ENCODE data around the gene JARID2.

Gene JARID2

GRCh38 chr6:15453186-15453585 lies 207.3 kb downstream of the JARID2 start:
- DNase-seq, result peak in 1 of 3 donors; percentile 28
- peak overlapping the region in 1 of 2 experiments; percentile 44 for H3K27ac ChIP-seq (ENCODE audit: insufficient read depth in 1 of 2, low read depth in 1 of 2, low read length in 2 of 2, poor library complexity in 1 of 2, severe bottlenecking in 2 of 2)
- peaks cover 9 to 44% (median 15%) of the 10 kb centered on the region in 4 experiments for H3K36me3 ChIP-seq (ENCODE audit: control insufficient read depth in 4 of 4, insufficient read depth in 4 of 4, low read length in 3 of 4)
- ChIA-PET CTCF (no interaction called here), POLR2A (no interaction called here)
- no peaks in the 10 kb centered on the region for H3K27me3 ChIP-seq (replicated peaks in 2 of 5; ENCODE audit: control insufficient read depth in 4 of 5, insufficient read depth in 5 of 5, low read length in 4 of 5)
- H3K4me3 ChIP-seq (ENCODE audit: control insufficient read depth in 1 of 7, extremely low read depth in 1 of 7, insufficient read depth in 4 of 7, low read depth in 2 of 7, low read length in 6 of 7), result no peak overlapping the region
- WGBS (ENCODE audit: insufficient coverage), result 90% methylated on average over 1 of the region's 4 CpGs
- H3K4me1 ChIP-seq (ENCODE audit: control extremely low read depth in 1 of 4, control insufficient read depth in 4 of 4, insufficient read depth in 4 of 4, low read length in 3 of 4), result peaks cover 4 to 29% (median 15%) of the 10 kb centered on the region in 4 experiments
- H3K9me3 ChIP-seq (ENCODE audit: control extremely low read depth in 1 of 5, control insufficient read depth in 4 of 5, insufficient read depth in 2 of 5, low read depth in 1 of 5, low read length in 4 of 5), result no peaks in the 10 kb centered on the region

DNA sequence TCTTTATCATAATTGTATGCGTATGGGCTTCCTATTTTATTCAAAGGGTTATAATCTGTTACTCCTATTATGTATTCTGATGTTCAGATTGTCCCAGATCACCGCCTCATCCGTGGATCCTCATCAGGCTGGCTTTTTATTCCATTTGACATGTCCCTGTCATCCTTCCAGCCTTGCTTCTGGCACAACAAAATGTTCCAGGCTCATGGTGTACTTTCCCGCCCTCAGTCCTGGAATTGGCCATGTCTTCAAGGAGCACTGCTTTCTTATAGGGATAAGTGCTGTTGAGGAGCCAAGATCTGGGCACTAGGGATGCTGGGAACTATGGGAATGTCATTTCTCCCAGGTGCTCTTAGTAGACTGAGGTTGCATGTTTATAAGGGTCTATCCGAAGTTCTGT lies 207.8 kb downstream of the JARID2 start:
- H3K9me3 ChIP-seq (ENCODE audit: control extremely low read depth in 1 of 5, control insufficient read depth in 4 of 5, insufficient read depth in 2 of 5, low read depth in 1 of 5, low read length in 4 of 5), result no peaks in the 10 kb centered on the region
- no peak overlapping the region for H3K4me3 ChIP-seq (ENCODE audit: control insufficient read depth in 1 of 7, extremely low read depth in 1 of 7, insufficient read depth in 4 of 7, low read depth in 2 of 7, low read length in 6 of 7)
- H3K4me1 ChIP-seq (ENCODE audit: control extremely low read depth in 1 of 4, control insufficient read depth in 4 of 4, insufficient read depth in 4 of 4, low read length in 3 of 4), result peaks cover 4 to 25% (median 11%) of the 10 kb centered on the region in 4 experiments
- no peaks in the 10 kb centered on the region for H3K27me3 ChIP-seq (replicated peaks in 2 of 5; ENCODE audit: control insufficient read depth in 4 of 5, insufficient read depth in 5 of 5, low read length in 4 of 5)
- peak overlapping the region in 1 of 2 experiments; percentile 44 for H3K27ac ChIP-seq (ENCODE audit: insufficient read depth in 1 of 2, low read depth in 1 of 2, low read length in 2 of 2, poor library complexity in 1 of 2, severe bottlenecking in 2 of 2)
- CTCF ChIA-PET, result no interaction called here
- no peak for DNase-seq
- 93% methylated on average over 2 of the region's 5 CpGs for WGBS (ENCODE audit: insufficient coverage)
- H3K36me3 ChIP-seq (ENCODE audit: control insufficient read depth in 4 of 4, insufficient read depth in 4 of 4, low read length in 3 of 4), result peaks cover 9 to 48% (median 15%) of the 10 kb centered on the region in 4 experiments
- POLR2A ChIA-PET, result no interaction called here

GRCh38 chr6:15456422-15456821 lies 210.6 kb downstream of the JARID2 start:
- no CpG with 5 or more reads among the region's 2 CpGs for WGBS (ENCODE audit: insufficient coverage)
- H3K27ac ChIP-seq (ENCODE audit: insufficient read depth in 1 of 2, low read depth in 1 of 2, low read length in 2 of 2, poor library complexity in 1 of 2, severe bottlenecking in 2 of 2), result no peak overlapping the region
- peaks cover 0 to 16% (median 4%) of the 10 kb centered on the region in 4 experiments for H3K4me1 ChIP-seq (ENCODE audit: control extremely low read depth in 1 of 4, control insufficient read depth in 4 of 4, insufficient read depth in 4 of 4, low read length in 3 of 4)

GRCh38 chr6:15457121-15457650 lies 211.3 kb downstream of the JARID2 start:
- POLR2A ChIA-PET, result interaction anchor here (0.5 kb wide), 1 partner anchor 142 kb away, joined by 3 read pairs; no protein-coding TSS in a partner anchor

More at GRCh38 chr6:15456422-15456821, 210.6 kb downstream of the JARID2 start:
- no peaks in the 10 kb centered on the region for H3K27me3 ChIP-seq (replicated peaks in 2 of 5; ENCODE audit: control insufficient read depth in 4 of 5, insufficient read depth in 5 of 5, low read length in 4 of 5)
- no peak overlapping the region for H3K4me3 ChIP-seq (ENCODE audit: control insufficient read depth in 1 of 7, extremely low read depth in 1 of 7, insufficient read depth in 4 of 7, low read depth in 2 of 7, low read length in 6 of 7)
- POLR2A ChIA-PET, result interaction anchor here (0.6 kb wide), 3 partner anchors 20 to 262 kb away, joined by 3 to 4 read pairs (median 3); no protein-coding TSS in a partner anchor
- peaks cover 11 to 47% (median 19%) of the 10 kb centered on the region in 4 experiments for H3K36me3 ChIP-seq (ENCODE audit: control insufficient read depth in 4 of 4, insufficient read depth in 4 of 4, low read length in 3 of 4)
- CTCF ChIA-PET, result interaction anchor here (1.2 to 1.6 kb wide), 3 partner anchors 10 to 66 kb away, joined by 3 to 5 read pairs (median 4); no protein-coding TSS in a partner anchor
- DNase-seq, result no peak
- H3K9me3 ChIP-seq (ENCODE audit: control extremely low read depth in 1 of 5, control insufficient read depth in 4 of 5, insufficient read depth in 2 of 5, low read depth in 1 of 5, low read length in 4 of 5), result no peaks in the 10 kb centered on the region

GRCh38 chr6:15458021-15458459 lies 212.2 kb downstream of the JARID2 start:
- Histone ChIP-seq H3K36me3 (ENCODE audit: control insufficient read depth in 4 of 4, insufficient read depth in 4 of 4, low read length in 3 of 4) (peaks cover 11 to 35% (median 17%) of the 10 kb centered on the region in 4 experiments), H3K9me3 (ENCODE audit: control extremely low read depth in 1 of 5, control insufficient read depth in 4 of 5, insufficient read depth in 2 of 5, low read depth in 1 of 5, low read length in 4 of 5) (no peaks in the 10 kb centered on the region), H3K4me3 (ENCODE audit: control insufficient read depth in 1 of 7, extremely low read depth in 1 of 7, insufficient read depth in 4 of 7, low read depth in 2 of 7, low read length in 6 of 7) (no peak overlapping the region), H3K27ac (ENCODE audit: insufficient read depth in 1 of 2, low read depth in 1 of 2, low read length in 2 of 2, poor library complexity in 1 of 2, severe bottlenecking in 2 of 2) (no peak overlapping the region), H3K4me1 (ENCODE audit: control extremely low read depth in 1 of 4, control insufficient read depth in 4 of 4, insufficient read depth in 4 of 4, low read length in 3 of 4) (peaks cover 0 to 4% (median 0%) of the 10 kb centered on the region in 4 experiments), H3K27me3 (replicated peaks in 2 of 5; ENCODE audit: control insufficient read depth in 4 of 5, insufficient read depth in 5 of 5, low read length in 4 of 5) (no peaks in the 10 kb centered on the region)
- ChIA-PET CTCF (interaction anchor here (1.3 kb wide), 3 partner anchors 9 to 16 kb away, joined by 3 to 5 read pairs (median 4); no protein-coding TSS in a partner anchor), POLR2A (interaction anchor here (0.6 kb wide), 1 partner anchor 20 kb away, joined by 3 read pairs; no protein-coding TSS in a partner anchor)
- no peak for DNase-seq
- 94% methylated on average over 9 of the region's 14 CpGs for WGBS (ENCODE audit: insufficient coverage)

More at GRCh38 chr6:15457121-15457650, 211.3 kb downstream of the JARID2 start:
- Histone ChIP-seq H3K9me3 (ENCODE audit: control extremely low read depth in 1 of 5, control insufficient read depth in 4 of 5, insufficient read depth in 2 of 5, low read depth in 1 of 5, low read length in 4 of 5) (no peaks in the 10 kb centered on the region), H3K27ac (ENCODE audit: insufficient read depth in 1 of 2, low read depth in 1 of 2, low read length in 2 of 2, poor library complexity in 1 of 2, severe bottlenecking in 2 of 2) (no peak overlapping the region), H3K27me3 (replicated peaks in 2 of 5; ENCODE audit: control insufficient read depth in 4 of 5, insufficient read depth in 5 of 5, low read length in 4 of 5) (no peaks in the 10 kb centered on the region), H3K36me3 (ENCODE audit: control insufficient read depth in 4 of 4, insufficient read depth in 4 of 4, low read length in 3 of 4) (peaks cover 11 to 41% (median 19%) of the 10 kb centered on the region in 4 experiments), H3K4me3 (ENCODE audit: control insufficient read depth in 1 of 7, extremely low read depth in 1 of 7, insufficient read depth in 4 of 7, low read depth in 2 of 7, low read length in 6 of 7) (no peak overlapping the region), H3K4me1 (ENCODE audit: control extremely low read depth in 1 of 4, control insufficient read depth in 4 of 4, insufficient read depth in 4 of 4, low read length in 3 of 4) (peaks cover 0 to 8% (median 2%) of the 10 kb centered on the region in 4 experiments)
- CTCF ChIA-PET, result interaction anchor here (1.2 to 1.6 kb wide), 5 partner anchors 8 to 67 kb away, joined by 3 to 5 read pairs (median 4); no protein-coding TSS in a partner anchor
- 95% methylated on average over 4 of the region's 4 CpGs for WGBS (ENCODE audit: insufficient coverage)
- DNase-seq, result no peak

DNA sequence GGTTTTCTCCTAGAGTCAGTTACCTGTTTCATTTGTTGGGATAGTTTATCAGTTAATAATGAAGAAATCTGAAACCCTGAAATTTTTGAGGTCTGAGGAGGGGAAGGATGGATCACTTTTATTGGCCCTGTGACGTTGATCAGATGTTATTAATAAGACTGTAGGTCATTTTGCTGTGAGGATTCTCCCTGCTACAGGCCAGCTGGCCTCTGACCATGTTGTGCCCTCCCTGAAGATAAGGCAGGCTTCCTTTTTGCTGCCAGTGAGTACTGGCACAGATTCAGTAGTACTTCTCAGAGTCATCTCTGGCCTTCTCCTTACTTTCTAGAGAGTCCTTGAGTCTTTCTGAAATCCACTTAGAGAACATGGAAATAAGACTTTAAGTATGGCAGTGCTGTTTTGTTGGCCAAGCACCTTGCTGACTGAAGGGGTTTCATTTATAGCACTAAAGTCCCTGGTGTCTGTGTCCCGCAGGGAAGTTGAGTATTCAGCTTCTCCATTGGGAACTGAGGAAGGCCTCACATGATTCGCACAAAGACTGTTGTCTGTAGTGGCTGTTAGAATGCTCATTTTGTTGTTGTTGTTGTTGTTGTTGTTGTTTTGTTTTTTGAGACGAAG lies 214.3 kb downstream of the JARID2 start:
- Histone ChIP-seq H3K4me1 (ENCODE audit: control extremely low read depth in 1 of 4, control insufficient read depth in 4 of 4, insufficient read depth in 4 of 4, low read length in 3 of 4) (peaks cover 0 to 1% (median 0%) of the 10 kb centered on the region in 4 experiments), H3K4me3 (ENCODE audit: control insufficient read depth in 1 of 7, extremely low read depth in 1 of 7, insufficient read depth in 4 of 7, low read depth in 2 of 7, low read length in 6 of 7) (no peak overlapping the region), H3K27ac (ENCODE audit: insufficient read depth in 1 of 2, low read depth in 1 of 2, low read length in 2 of 2, poor library complexity in 1 of 2, severe bottlenecking in 2 of 2) (no peak overlapping the region), H3K9me3 (ENCODE audit: control extremely low read depth in 1 of 5, control insufficient read depth in 4 of 5, insufficient read depth in 2 of 5, low read depth in 1 of 5, low read length in 4 of 5) (no peaks in the 10 kb centered on the region), H3K27me3 (replicated peaks in 2 of 5; ENCODE audit: control insufficient read depth in 4 of 5, insufficient read depth in 5 of 5, low read length in 4 of 5) (no peaks in the 10 kb centered on the region), H3K36me3 (ENCODE audit: control insufficient read depth in 4 of 4, insufficient read depth in 4 of 4, low read length in 3 of 4) (peaks cover 4 to 20% (median 6%) of the 10 kb centered on the region in 4 experiments)
- CTCF ChIA-PET, result interaction anchor here (1.3 to 2.2 kb wide), 2 partner anchors 15 to 19 kb away, joined by 4 to 6 read pairs; no protein-coding TSS in a partner anchor
- POLR2A ChIA-PET, result no interaction called here
- no peak for DNase-seq
- WGBS (ENCODE audit: insufficient coverage), result 88% methylated on average over 1 of the region's 4 CpGs

All from common myeloid progenitor, CD34-positive (primary cell).